GM10266 (cell line): ENCODE measurements around the gene DNAH14.

Experiments used
- DNase-seq: peaks from one replicate; pipeline ENCODE4 v3.0.0; 2012; ENCODE audit errors: extremely low spot score
- CTCF ChIP-seq: IDR thresholded peaks from 2 replicates; pipeline ENCODE4 v1.5.1; 2012; ENCODE audit warnings: mild to moderate bottlenecking, low read depth; ENCODE audit not compliant: control insufficient read depth, insufficient read depth; ENCODE audit errors: missing control alignments

The DNAH14 gene

GRCh38 chr1:225410036-225410435 is 480.6 kb downstream of the DNAH14 start:
- TF ChIP-seq CTCF: no peak
- no peak for DNase-seq

- DNase-seq: no peak
- no peak for TF ChIP-seq CTCF
Measured at GRCh38 chr1:225412321-225412720, 482.8 kb downstream of the DNAH14 start.

- no peak for TF ChIP-seq CTCF
Measured at GRCh38 chr1:225412803-225413351, 483.4 kb downstream of the DNAH14 start.

GRCh38 chr1:225413708-225414375 is 484.4 kb downstream of the DNAH14 start:
- no peak for DNase-seq
- no peak for TF ChIP-seq CTCF

More at GRCh38 chr1:225412803-225413351, 483.4 kb downstream of the DNAH14 start:
- DNase-seq: no peak

GRCh38 chr1:225415307-225415706 is 485.8 kb downstream of the DNAH14 start:
- DNase-seq: no peak
- no peak for TF ChIP-seq CTCF

- no peak for TF ChIP-seq CTCF
- DNase-seq: no peak
Measured at GRCh38 chr1:225415967-225416745, 486.7 kb downstream of the DNAH14 start.

GRCh38 chr1:225418059-225418458 is 488.6 kb downstream of the DNAH14 start:
- TF ChIP-seq CTCF: no peak
- DNase-seq: no peak
